Subcutaneous adipose tissue (tissue), 4 donors: ENCODE results near the gene MCF2. TPM values are rescaled to one million over a fixed set of nuclear protein-coding genes. Genes with fewer than 3 reads are reported as not detected.

Experiments
- CTCF ChIP-seq: fragments of 450-650 bp; IDR thresholded peaks from one replicate; pipeline ENCODE4 v1.5.1; 2016; ENCODE audit warnings: low read depth, mild to moderate bottlenecking, control low read depth, antibody characterized with exemption, moderate library complexity
- total RNA-seq, 4 donors: library from RNA; depleted of rRNA; stranded (reverse); fragments of >200 nt; gene quantifications; one replicate each; pipeline ENCODE4 v1.1.0, GENCODE V29; 2016

MCF2 gene
- total RNA-seq, 4 donors from 2014 or later = not detected

- no peak for TF ChIP-seq CTCF
Measured at GRCh38 chrX:139600105-139600504, 107.9 kb downstream of the MCF2 start.

GRCh38 chrX:139596068-139596467 lies 111.9 kb downstream of the MCF2 start:
- no peak for TF ChIP-seq CTCF

- no peak for TF ChIP-seq CTCF
Measured at GRCh38 chrX:139585613-139586012, 122.4 kb downstream of the MCF2 start.

GRCh38 chrX:139581068-139581467 lies 126.9 kb downstream of the MCF2 start:
- no peak for TF ChIP-seq CTCF

GRCh38 chrX:139566981-139567380 lies 141.0 kb downstream of the MCF2 start:
- TF ChIP-seq CTCF = no peak

- no peak for TF ChIP-seq CTCF
Measured at GRCh38 chrX:139563251-139563650, 144.7 kb downstream of the MCF2 start.

- no peak for TF ChIP-seq CTCF
Measured at GRCh38 chrX:139560221-139560620, 147.7 kb downstream of the MCF2 start.
